Mesothelial cell of epicardium (in vitro differentiated cells): ENCODE measurements around the gene GALNT10. TPM values are rescaled to one million over a fixed set of nuclear protein-coding genes. Genes with fewer than 3 reads are reported as not detected.

ENCODE experiments used
- DNase-seq, 2 experiments: peaks; one replicate each; pipeline ENCODE4 v3.0.0; 2021; ENCODE audit warnings: low spot score in 2 of 2; ENCODE audit not compliant: unreplicated experiment in 2 of 2
- H3K27ac Mint-ChIP-seq: 2 replicates; pipeline ENCODE4 v1.8.0; 2021; ENCODE audit warnings: mixed read lengths
- H3K27me3 Mint-ChIP-seq: 2 replicates; pipeline ENCODE4 v1.8.0; 2021; ENCODE audit warnings: low read depth, mixed read lengths
- H3K36me3 Mint-ChIP-seq: 2 replicates; pipeline ENCODE4 v1.8.0; 2021; ENCODE audit warnings: mixed read lengths
- H3K4me1 Mint-ChIP-seq: 2 replicates; pipeline ENCODE4 v1.8.0; 2021; ENCODE audit warnings: mixed read lengths
- H3K4me3 Mint-ChIP-seq: 2 replicates; pipeline ENCODE4 v1.8.0; 2021; ENCODE audit warnings: mild to moderate bottlenecking, moderate library complexity, mixed read lengths
- H3K9me3 Mint-ChIP-seq: 2 replicates; pipeline ENCODE4 v1.8.0; 2021; ENCODE audit warnings: mixed read lengths
- total RNA-seq: library from RNA; stranded (reverse); gene quantifications from 3 replicates; pipeline ENCODE4 v1.2.1, GENCODE V29; 2021
- TF ChIP-seq, protein P1 (sequence below): fragments of 200-600 bp; sonication (generic); IDR thresholded peaks from one replicate; pipeline ENCODE4 v1.5.0; 2021; ENCODE audit warnings: antibody characterized with exemption; ENCODE audit not compliant: unreplicated experiment

Gene GALNT10
- total RNA-seq, 1 donor from 2014 or later: 13.9 TPM

DNA sequence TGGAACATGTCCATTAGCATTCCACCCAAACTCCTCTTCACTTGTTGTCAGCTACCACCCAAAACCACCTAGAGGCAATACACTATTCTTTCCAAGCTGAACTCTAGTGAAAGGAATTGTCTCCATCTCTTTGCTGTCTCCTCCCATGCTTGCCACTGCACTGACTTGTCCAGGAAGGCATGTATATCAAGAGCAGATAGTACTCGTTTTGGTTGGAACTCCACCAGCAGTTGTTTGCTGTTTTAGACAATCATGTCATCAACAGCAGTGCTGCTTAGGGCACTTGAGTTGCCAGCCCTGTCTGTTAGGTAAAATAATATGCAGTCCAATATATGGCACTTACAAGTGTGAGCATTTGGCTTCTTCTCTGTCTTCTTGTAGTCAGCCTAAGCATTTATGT lies 175.3 kb downstream of the GALNT10 start:
- H3K27ac Mint-ChIP-seq: peak overlapping the region; percentile 3
- peaks cover 20% of the 10 kb centered on the region for H3K27me3 Mint-ChIP-seq
- H3K4me1 Mint-ChIP-seq: peaks cover 42% of the 10 kb centered on the region
- TF ChIP-seq, protein P1, sequence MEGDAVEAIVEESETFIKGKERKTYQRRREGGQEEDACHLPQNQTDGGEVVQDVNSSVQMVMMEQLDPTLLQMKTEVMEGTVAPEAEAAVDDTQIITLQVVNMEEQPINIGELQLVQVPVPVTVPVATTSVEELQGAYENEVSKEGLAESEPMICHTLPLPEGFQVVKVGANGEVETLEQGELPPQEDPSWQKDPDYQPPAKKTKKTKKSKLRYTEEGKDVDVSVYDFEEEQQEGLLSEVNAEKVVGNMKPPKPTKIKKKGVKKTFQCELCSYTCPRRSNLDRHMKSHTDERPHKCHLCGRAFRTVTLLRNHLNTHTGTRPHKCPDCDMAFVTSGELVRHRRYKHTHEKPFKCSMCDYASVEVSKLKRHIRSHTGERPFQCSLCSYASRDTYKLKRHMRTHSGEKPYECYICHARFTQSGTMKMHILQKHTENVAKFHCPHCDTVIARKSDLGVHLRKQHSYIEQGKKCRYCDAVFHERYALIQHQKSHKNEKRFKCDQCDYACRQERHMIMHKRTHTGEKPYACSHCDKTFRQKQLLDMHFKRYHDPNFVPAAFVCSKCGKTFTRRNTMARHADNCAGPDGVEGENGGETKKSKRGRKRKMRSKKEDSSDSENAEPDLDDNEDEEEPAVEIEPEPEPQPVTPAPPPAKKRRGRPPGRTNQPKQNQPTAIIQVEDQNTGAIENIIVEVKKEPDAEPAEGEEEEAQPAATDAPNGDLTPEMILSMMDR: no peak
- no peak for DNase-seq
- no peaks in the 10 kb centered on the region for H3K36me3 Mint-ChIP-seq
- H3K4me3 Mint-ChIP-seq: no peak overlapping the region
- no peaks in the 10 kb centered on the region for H3K9me3 Mint-ChIP-seq

DNA sequence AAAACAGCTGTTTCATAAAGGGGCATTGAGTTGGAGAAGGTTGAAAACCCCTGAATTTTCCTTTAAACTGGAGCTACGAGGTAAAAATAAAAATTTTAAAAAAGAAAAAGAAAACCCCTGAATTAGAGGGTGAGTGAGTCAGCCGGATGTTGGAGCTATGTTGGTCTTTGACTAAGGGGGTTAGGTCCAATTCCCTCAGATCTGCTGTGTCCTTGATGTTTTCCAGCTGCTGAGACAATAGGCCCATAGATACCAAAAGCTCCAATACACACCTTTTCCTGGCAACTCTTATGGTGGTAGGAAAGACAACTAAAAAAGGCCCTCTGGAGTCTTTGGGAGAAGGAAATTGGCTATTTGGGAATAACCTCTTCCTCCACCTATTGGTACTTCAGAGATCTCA lies 175.8 kb downstream of the GALNT10 start:
- Mint-ChIP-seq H3K4me1 (peaks cover 42% of the 10 kb centered on the region), H3K27ac (no peak overlapping the region), H3K9me3 (no peaks in the 10 kb centered on the region), H3K27me3 (peaks cover 16% of the 10 kb centered on the region), H3K4me3 (no peak overlapping the region), H3K36me3 (no peaks in the 10 kb centered on the region)
- no peak for DNase-seq
- TF ChIP-seq, protein P1: no peak

DNA sequence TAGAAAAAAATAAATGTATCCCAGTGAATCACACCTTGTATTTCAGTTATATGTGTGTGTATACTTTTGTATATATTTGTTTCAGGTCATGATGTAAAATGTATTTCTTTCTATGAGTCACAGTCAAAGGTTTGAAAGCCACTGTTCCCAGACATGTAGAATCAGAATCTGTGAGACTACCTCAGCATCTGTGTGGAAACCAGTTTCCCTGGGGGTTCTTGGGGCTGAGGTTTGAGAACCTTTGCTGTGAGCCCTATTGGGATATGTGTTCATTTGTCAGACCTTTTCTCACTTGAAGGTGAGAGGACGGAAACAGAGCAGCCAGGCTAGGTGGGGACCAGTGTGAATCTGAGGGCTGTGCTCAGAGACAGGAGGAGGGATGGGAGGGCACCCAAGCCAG lies 176.6 kb downstream of the GALNT10 start:
- peaks cover 12% of the 10 kb centered on the region for H3K27me3 Mint-ChIP-seq
- no peak for DNase-seq

DNA sequence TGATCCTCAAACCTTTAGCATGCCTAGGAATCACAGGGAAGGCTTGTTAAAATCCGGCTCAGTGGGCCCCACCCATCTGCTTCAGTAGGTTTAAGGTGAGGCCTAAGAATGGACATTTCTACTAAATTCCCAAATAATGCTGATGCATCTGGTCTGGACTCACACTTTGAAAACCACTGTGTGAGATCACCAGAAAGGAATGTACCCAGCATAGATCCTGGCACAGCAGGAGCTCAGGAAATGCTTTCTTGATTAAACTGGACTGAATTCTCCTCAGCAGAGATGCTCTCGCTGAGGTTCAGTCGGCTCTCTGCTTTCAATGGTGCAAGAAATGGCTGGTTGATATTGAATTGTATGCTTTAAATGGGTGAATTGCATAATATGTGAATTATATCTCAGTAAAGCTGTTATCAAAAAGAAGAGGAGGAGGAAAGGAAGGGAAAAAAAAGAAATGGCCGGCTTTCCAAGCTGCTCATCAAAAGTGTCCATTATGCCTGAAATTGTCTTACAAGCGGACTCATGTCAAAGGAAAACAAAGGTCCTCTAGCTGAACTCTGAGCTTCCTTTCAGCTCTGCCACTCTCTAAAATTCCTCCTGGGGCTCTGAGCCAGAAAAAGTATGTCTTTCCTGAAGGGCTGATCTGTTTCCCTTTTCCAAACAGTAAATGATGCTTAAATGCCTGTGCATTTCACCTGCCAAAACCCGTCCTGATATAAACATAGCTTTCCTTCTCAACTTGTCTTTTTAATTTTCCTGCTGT lies 177.7 kb downstream of the GALNT10 start:
- TF ChIP-seq, protein P1: no peak
- H3K4me3 Mint-ChIP-seq: no peak overlapping the region
- no peaks in the 10 kb centered on the region for H3K36me3 Mint-ChIP-seq
- peaks cover 42% of the 10 kb centered on the region for H3K4me1 Mint-ChIP-seq
- H3K27ac Mint-ChIP-seq: peak overlapping the region; percentile 95
- H3K27me3 Mint-ChIP-seq: peaks cover 11% of the 10 kb centered on the region
- DNase-seq: no peak
- no peaks in the 10 kb centered on the region for H3K9me3 Mint-ChIP-seq

More for the DNA sequence above, 176.6 kb downstream of the GALNT10 start:
- Mint-ChIP-seq H3K4me1 (peaks cover 42% of the 10 kb centered on the region), H3K4me3 (no peak overlapping the region), H3K27ac (no peak overlapping the region), H3K36me3 (no peaks in the 10 kb centered on the region), H3K9me3 (no peaks in the 10 kb centered on the region)
- TF ChIP-seq, protein P1: no peak

DNA sequence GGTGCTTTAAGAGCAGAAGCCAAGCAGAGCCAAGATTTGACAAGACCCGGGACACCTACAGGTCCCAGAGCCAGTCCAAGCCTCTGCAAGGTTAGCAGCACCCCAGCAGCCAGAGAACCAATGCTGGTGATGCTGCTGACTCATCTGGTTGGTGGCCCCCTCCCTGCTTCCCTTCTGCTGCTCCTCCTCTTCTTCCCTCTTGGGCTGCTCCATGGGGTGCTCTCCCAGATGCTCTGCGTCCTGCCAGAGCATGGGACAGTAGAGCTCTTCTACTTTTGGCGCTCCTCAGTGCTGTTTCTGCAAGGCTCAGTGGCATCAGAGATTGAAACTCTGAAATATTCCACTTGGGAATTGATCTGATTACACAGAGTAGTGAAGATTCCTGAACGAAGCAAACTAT lies 179.1 kb downstream of the GALNT10 start:
- no peaks in the 10 kb centered on the region for H3K36me3 Mint-ChIP-seq
- TF ChIP-seq, protein P1: no peak
- peak overlapping the region; percentile 39 for H3K27ac Mint-ChIP-seq
- no peak for DNase-seq
- H3K27me3 Mint-ChIP-seq: peaks cover 11% of the 10 kb centered on the region
- H3K4me3 Mint-ChIP-seq: no peak overlapping the region
- H3K9me3 Mint-ChIP-seq: no peaks in the 10 kb centered on the region
- peaks cover 32% of the 10 kb centered on the region for H3K4me1 Mint-ChIP-seq
